ENCODE measurements around the gene RHBG.

Gene RHBG

DNA sequence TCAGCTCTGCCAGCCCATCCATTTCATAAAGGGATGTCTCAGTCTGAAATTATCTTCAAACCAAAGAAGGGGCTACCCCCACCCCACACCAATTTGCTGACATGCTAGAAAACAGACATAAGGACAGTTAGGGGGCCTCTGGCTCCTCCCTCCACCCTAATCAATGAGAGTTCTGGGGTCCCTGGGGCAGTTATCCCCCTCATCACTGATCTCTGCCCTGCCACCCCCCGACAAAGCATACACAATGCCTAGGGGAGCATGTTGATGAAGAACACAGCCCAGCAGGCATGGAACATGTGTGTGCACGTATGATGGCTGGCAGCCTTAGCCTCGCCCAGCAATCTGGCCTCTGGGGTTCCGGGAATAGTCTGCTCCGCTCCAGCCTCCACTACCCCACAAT lies 58.9 kb downstream of the RHBG start:
- DNase-seq (ENCODE audit: low spot score): no peak

DNA sequence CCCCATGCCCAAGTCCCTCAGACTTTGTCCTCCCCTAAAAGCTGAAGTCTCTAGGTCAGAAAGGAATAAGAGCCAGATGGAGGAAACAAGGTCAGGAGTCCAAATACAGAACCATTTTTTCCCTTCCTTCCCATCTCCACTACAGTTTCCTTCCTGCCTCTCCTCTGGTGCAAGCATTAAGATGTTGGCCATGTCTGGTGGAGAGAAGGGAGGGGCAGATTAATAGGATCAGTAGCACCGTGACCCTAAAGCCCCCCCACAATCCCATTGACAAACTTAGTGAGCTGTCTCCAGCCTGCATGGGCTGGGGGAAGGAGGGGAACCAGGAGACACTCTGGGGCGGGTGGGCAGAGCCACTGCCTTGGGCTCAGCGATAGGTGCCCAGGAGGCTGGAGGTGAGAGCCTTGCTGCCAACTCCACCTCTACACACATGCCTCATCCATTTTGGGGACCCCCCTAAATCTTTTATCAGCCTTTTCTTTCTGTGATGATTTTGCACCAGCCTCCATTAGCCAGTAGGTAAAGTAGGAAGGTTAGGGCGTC lies 59.8 kb downstream of the RHBG start:
- no peak for DNase-seq (ENCODE audit: low spot score)

DNA sequence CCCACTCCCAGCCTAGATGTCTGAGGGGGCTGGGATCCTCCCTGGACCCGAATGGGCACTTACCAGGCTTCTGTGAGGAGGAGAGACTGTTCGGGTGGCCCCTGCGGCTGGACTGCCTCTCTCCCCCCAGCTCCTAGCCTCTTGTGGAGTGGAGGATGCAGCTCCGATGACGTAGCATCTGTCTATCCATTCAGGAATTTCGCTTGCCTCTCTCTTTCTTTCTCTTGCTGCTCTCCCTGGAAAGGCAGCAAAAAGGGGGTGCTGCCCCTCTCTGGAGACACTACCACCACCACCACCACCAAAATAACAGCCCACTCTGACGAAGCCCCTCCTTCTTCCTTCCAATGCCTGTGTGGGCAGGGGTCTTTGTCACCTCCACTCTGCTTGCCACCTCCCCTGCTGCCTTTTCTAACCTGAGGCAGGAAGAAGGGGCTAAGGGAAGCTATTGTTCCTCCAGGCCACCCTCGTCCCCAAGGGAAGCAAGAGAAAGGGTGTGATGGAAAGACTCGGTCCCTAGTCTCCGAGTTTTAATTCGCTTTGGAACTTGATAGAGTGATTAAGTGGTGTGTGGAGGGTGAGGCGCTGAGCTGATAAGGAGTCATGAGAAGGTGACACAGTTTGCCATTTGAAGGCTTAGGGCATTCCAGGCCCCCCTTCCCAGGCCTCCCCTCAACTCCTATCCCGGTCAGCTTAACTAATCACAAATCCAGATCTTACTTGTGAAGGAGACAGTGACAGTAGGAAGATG lies 60.5 kb downstream of the RHBG start:
- no peak for DNase-seq (ENCODE audit: low spot score)

DNA sequence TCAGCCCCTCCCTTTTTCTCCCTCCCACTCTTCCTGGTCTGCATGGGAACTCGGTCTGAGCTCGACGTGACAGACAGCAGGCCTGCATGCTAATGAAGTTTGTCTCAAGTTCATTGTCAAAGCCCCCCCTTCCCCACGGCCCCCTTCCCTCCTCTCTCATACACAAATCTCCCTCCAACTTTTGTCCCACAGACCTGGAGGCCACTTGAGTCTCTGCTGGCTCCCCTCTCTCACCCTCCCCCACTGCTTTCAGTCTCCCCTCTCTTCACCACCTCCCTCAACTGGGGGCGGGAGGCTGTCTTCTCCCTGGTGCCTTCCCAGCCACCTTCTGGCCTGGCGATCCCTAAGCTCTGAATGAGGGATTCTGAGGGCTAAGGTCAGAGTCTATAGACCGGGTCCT lies 61.3 kb downstream of the RHBG start:
- DNase-seq (ENCODE audit: low spot score): no peak

DNA sequence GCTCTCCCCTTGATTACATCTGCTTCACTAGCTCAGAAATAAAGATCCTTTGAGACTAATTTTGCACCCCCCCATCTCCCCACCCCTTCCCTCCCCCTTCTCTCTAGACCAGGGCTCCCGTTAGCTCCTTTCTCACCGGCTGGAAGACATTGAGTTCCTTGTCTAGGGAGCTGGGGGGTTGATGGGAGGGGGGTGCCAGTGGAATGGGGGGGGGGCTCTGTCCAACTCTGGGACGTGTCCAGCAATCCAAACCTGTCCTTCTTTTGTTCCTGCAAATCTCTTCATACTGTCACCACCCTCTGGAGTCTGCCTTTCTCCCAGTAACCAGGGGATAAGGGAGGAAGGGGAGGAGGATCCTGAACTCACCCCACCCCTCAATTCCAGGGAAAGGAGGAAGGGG lies 61.9 kb downstream of the RHBG start:
- no peak for DNase-seq (ENCODE audit: low spot score)

DNA sequence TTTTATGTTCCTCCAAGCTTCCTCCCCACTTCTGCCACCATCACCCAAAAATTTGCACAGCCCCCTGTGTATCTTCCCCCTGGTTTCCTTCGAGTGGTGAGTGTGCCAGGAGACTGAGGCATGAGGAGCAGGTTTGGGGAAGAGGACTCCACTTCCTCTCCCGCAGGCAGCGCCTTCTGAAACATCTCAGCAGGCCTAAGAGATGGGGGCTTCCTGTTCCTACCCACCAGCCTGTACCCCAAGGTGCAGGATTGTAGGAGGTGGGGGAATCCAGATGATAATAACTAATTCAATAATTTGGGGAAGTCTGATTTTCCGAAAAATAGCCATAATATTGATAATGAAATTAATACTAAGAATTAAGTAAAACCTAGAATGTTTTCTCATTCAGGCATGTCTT lies 62.4 kb downstream of the RHBG start:
- no peak for DNase-seq (ENCODE audit: low spot score)

DNA sequence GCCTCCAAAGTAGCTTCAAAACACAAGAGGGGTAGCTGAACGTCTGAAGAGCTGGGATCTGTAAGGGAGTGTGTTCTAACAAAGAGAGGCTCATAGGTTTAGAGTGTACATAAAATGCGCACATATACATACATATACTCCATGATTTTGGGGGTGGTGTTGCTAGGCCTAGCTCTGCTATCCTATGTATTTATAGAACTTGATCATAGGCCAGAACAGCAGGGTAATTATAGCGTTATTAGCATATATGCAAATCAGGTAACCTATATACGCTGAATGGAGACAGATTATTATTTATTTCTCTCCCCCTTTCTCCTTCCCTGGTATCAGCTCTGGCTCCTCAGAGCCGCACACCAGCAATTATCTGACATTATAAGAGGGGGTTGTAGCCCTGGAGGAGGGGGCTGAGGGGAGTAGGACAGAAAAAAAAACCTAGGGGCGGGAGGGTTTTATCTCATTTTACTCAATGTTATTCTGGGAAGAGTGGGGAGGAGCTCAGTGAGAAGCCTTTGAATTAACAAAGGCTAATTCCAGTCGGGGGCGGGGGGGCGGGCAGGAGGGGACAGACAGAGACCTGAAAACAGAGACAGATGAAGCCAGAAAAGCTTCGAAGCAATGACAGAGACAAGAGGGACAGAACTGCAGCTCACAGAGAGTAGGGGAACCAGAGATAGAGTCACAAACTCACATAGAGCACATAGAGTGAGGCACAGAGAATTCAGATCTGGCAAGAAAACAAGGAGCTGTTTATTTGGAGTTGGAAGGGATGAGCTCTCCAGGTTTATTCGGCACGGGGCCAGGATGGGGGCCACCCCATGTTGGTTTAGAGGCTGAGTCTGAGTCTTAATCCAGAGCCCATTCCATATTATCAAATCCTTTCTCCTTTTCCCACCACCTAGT lies 63.0 kb downstream of the RHBG start:
- no peak for DNase-seq (ENCODE audit: low spot score)

DNA sequence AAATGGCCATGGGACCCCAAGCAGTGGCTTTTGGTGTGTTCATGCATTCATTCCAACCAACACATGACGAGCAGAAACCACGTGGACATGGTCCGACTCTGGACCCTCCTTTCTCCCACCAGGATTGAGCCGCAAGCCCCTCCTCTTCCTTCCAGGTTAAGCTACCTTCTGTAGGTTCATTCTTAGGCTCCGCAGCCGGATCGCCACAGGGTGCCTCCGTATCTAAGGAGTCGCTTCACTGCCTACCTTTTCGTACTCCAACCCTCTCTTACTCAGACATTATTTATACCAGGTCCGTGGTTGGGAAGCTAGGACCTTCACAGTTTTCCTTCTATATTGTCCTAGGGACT lies 63.6 kb downstream of the RHBG start:
- no peak for DNase-seq (ENCODE audit: low spot score)

DNA sequence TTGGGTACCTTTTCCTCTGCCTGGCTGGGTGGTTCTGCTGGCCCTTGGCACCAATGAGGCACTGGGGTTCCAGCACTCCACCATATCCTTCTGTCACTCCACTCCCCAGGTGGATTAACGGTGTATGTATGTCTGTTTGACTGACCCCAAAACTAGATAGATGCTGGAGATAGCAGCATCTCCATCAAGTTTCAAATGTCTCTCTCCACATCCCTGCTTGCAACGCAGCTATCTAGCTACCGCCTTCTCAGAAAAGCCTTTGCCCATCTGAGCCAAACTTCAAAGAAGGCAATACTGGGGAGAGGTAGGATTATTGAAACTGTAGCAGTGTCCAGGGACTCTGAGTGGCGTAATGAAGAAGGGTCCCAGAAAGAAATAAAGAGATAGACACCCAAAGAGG lies 64.0 kb downstream of the RHBG start:
- no peak for DNase-seq (ENCODE audit: low spot score)

DNA sequence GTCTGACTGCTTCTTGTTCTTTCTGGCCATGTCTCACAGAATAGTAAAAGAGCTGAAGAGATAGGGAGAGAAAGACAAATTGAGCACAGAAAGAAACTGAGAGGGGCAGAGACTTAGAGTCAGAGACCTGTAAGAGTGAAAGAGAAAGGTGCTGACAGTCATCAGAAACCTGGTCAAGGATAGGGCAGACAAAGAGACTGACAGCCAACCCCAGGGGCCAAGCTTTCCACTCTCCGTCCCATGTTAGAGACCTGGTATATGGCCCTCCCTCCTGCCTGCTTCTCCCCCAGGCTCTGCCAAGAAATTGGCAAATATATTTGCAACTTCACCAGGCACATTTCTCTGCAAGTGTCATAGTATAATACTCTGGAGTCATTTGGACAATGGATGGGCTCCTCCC lies 64.6 kb downstream of the RHBG start:
- no peak for DNase-seq (ENCODE audit: low spot score)
